GM23338 (cell line): ENCODE measurements around the gene DBT. TPM values are rescaled to one million over a fixed set of nuclear protein-coding genes. Genes with fewer than 3 reads are reported as not detected.

Source experiments
- ATAC-seq: fragments of 200-7000 bp; cut with Tn5 transposase; 3 replicates; pipeline ENCODE4 v1.9.1; 2020
- DNase-seq: peaks from one replicate; pipeline ENCODE4 v3.0.0-alpha.2; 2015; ENCODE audit warnings: low spot score
- H2AFZ ChIP-seq: fragments of 200-600 bp; sonication (generic); 2 replicates; pipeline ENCODE4 v1.8.0; 2016; ENCODE audit warnings: antibody characterized with exemption, mild to moderate bottlenecking, moderate library complexity
- H3F3A ChIP-seq: fragments of 200-600 bp; sonication (generic); replicated peaks from 2 replicates; pipeline ENCODE4 v1.8.0; 2017; ENCODE audit warnings: antibody characterized with exemption, mixed run types, low read depth
- H3K27ac ChIP-seq: fragments of 200-600 bp; sonication (generic); 2 replicates; pipeline ENCODE4 v1.6.1; 2016; ENCODE audit warnings: low read depth
- H3K27me3 ChIP-seq: fragments of 200-600 bp; sonication (generic); 2 replicates; pipeline ENCODE4 v1.8.0; 2016; ENCODE audit warnings: mild to moderate bottlenecking, mixed run types, moderate library complexity; ENCODE audit not compliant: insufficient read depth
- H3K36me3 ChIP-seq: fragments of 200-600 bp; sonication (generic); 2 replicates; pipeline ENCODE4 v1.8.0; 2016; ENCODE audit warnings: mild to moderate bottlenecking; ENCODE audit not compliant: insufficient read depth
- H3K4me1 ChIP-seq: fragments of 200-600 bp; sonication (generic); 2 replicates; pipeline ENCODE4 v1.8.0; 2016; ENCODE audit warnings: mild to moderate bottlenecking, moderate library complexity; ENCODE audit not compliant: insufficient read depth
- H3K4me2 ChIP-seq: fragments of 200-600 bp; sonication (generic); 2 replicates; pipeline ENCODE4 v1.7.1; 2017; ENCODE audit warnings: mixed run types
- H3K4me3 ChIP-seq: fragments of 200-600 bp; sonication (generic); 2 replicates; pipeline ENCODE4 v1.6.1; 2016; ENCODE audit warnings: mixed run types
- H3K79me2 ChIP-seq: fragments of 200-600 bp; sonication (generic); replicated peaks from 2 replicates; pipeline ENCODE4 v1.8.0; 2017; ENCODE audit warnings: mild to moderate bottlenecking; ENCODE audit not compliant: insufficient read depth
- H3K9me2 ChIP-seq: fragments of 200-600 bp; sonication (generic); 2 replicates; pipeline ENCODE4 v1.8.0; 2017; ENCODE audit not compliant: insufficient read depth
- H4K20me1 ChIP-seq: fragments of 200-600 bp; sonication (generic); replicated peaks from 2 replicates; pipeline ENCODE4 v1.8.0; 2017; ENCODE audit warnings: mild to moderate bottlenecking; ENCODE audit not compliant: insufficient read depth
- H3K27ac Mint-ChIP-seq: 2 replicates; pipeline ENCODE4 v1.8.0; 2020; ENCODE audit warnings: inconsistent platforms, mild to moderate bottlenecking, moderate library complexity, mixed read lengths
- H3K27me3 Mint-ChIP-seq: 3 replicates; pipeline ENCODE4 v1.8.0; 2022; ENCODE audit warnings: low read depth, mild to moderate bottlenecking, moderate library complexity, mixed read lengths, inconsistent platforms; ENCODE audit not compliant: insufficient read depth, poor library complexity
- H3K36me3 Mint-ChIP-seq: 3 replicates; pipeline ENCODE4 v1.8.0; 2021; ENCODE audit warnings: low read depth, mild to moderate bottlenecking, inconsistent platforms, moderate library complexity, mixed read lengths
- H3K4me1 Mint-ChIP-seq: 3 replicates; pipeline ENCODE4 v1.8.0; 2020; ENCODE audit warnings: mild to moderate bottlenecking, inconsistent platforms, mixed read lengths
- H3K4me3 Mint-ChIP-seq: 3 replicates; pipeline ENCODE4 v1.8.0; 2021; ENCODE audit warnings: moderate library complexity, mild to moderate bottlenecking, inconsistent platforms, mixed read lengths
- H3K9me3 Mint-ChIP-seq: 3 replicates; pipeline ENCODE4 v1.8.0; 2020; ENCODE audit warnings: moderate library complexity, mild to moderate bottlenecking, inconsistent platforms, mixed read lengths
- CREB1 ChIP-seq: fragments of 250-450 bp; sonication (Bioruptor Pico); IDR thresholded peaks from 2 replicates; pipeline ENCODE4 v1.5.0; 2020; ENCODE audit warnings: low read depth, mild to moderate bottlenecking, moderate library complexity
- JUNB ChIP-seq: IDR thresholded peaks from one replicate; pipeline ENCODE4 v1.6.1; 2016; ENCODE audit warnings: antibody characterized with exemption; ENCODE audit not compliant: unreplicated experiment
- STAT1 ChIP-seq: IDR thresholded peaks from one replicate; pipeline ENCODE4 v1.6.1; 2016; ENCODE audit warnings: antibody characterized with exemption; ENCODE audit not compliant: unreplicated experiment
- ZNF114 ChIP-seq: fragments of 250-450 bp; sonication (Bioruptor Pico); IDR thresholded peaks from 2 replicates; pipeline ENCODE4 v1.5.0; 2020; ENCODE audit warnings: mild to moderate bottlenecking, moderate library complexity
- polyA plus RNA-seq: library from polyadenylated mRNA; unstranded; fragments of >200 nt; fragmentation: Nextera tagmentation; extraction: Ambion mirVana; gene quantifications from 2 replicates; pipeline ENCODE4 v1.2.1, GENCODE V29; 2016
- total RNA-seq: library from RNA; depleted of rRNA; stranded (reverse); fragments of >200 nt; shearing (Covaris generic); gene quantifications from 2 replicates; pipeline ENCODE4 v1.2.3, GENCODE V29; 2014
- TF ChIP-seq, protein P1 (sequence below): IDR thresholded peaks from one replicate; pipeline ENCODE4 v1.6.1; 2018; ENCODE audit warnings: antibody characterized with exemption; ENCODE audit not compliant: unreplicated experiment
- TF ChIP-seq, protein P2 (sequence below): IDR thresholded peaks from 2 replicates; pipeline ENCODE4 v1.6.1; 2016; ENCODE audit warnings: antibody characterized with exemption
- TF ChIP-seq, protein P3 (sequence below), 2 experiments: fragments of 200-600 bp in 1 of 2; sonication (generic) in 1 of 2; conservative IDR thresholded peaks; 2 replicates each; pipeline versions ENCODE4 v1.5.1 to v1.6.1; 2016 to 2017; ENCODE audit warnings: antibody characterized with exemption in 2 of 2, low read depth in 2 of 2, mild to moderate bottlenecking in 2 of 2, moderate library complexity in 1 of 2

Gene DBT
- total and polyA plus RNA-seq, 2 experiments from 2014 or later = 8.1 to 14.7 TPM

DNA sequence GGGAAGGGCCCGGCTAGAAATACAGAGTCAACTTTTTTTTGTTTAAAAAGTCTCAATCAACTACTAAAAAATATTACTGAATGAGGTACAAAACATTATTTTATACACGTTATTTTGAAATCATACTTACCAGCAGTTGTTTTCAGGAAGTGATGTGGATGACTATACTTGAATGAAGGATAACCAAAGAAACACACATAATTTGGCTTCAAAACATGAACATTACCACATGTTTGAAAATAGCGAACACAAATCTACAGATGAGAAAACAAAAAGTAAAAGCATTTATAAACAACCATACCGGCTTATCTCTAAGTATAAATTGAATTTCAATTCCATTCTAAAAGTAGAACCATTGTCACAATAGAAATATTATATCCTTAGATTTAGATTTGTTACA lies 9.0 kb downstream of the DBT start (continued):
- TF ChIP-seq, protein P1, sequence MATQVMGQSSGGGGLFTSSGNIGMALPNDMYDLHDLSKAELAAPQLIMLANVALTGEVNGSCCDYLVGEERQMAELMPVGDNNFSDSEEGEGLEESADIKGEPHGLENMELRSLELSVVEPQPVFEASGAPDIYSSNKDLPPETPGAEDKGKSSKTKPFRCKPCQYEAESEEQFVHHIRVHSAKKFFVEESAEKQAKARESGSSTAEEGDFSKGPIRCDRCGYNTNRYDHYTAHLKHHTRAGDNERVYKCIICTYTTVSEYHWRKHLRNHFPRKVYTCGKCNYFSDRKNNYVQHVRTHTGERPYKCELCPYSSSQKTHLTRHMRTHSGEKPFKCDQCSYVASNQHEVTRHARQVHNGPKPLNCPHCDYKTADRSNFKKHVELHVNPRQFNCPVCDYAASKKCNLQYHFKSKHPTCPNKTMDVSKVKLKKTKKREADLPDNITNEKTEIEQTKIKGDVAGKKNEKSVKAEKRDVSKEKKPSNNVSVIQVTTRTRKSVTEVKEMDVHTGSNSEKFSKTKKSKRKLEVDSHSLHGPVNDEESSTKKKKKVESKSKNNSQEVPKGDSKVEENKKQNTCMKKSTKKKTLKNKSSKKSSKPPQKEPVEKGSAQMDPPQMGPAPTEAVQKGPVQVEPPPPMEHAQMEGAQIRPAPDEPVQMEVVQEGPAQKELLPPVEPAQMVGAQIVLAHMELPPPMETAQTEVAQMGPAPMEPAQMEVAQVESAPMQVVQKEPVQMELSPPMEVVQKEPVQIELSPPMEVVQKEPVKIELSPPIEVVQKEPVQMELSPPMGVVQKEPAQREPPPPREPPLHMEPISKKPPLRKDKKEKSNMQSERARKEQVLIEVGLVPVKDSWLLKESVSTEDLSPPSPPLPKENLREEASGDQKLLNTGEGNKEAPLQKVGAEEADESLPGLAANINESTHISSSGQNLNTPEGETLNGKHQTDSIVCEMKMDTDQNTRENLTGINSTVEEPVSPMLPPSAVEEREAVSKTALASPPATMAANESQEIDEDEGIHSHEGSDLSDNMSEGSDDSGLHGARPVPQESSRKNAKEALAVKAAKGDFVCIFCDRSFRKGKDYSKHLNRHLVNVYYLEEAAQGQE = no peak
- TF ChIP-seq ZNF114 = no peak
- TF ChIP-seq, protein P2, sequence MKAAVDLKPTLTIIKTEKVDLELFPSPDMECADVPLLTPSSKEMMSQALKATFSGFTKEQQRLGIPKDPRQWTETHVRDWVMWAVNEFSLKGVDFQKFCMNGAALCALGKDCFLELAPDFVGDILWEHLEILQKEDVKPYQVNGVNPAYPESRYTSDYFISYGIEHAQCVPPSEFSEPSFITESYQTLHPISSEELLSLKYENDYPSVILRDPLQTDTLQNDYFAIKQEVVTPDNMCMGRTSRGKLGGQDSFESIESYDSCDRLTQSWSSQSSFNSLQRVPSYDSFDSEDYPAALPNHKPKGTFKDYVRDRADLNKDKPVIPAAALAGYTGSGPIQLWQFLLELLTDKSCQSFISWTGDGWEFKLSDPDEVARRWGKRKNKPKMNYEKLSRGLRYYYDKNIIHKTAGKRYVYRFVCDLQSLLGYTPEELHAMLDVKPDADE = no peak
- TF ChIP-seq, protein P3, sequence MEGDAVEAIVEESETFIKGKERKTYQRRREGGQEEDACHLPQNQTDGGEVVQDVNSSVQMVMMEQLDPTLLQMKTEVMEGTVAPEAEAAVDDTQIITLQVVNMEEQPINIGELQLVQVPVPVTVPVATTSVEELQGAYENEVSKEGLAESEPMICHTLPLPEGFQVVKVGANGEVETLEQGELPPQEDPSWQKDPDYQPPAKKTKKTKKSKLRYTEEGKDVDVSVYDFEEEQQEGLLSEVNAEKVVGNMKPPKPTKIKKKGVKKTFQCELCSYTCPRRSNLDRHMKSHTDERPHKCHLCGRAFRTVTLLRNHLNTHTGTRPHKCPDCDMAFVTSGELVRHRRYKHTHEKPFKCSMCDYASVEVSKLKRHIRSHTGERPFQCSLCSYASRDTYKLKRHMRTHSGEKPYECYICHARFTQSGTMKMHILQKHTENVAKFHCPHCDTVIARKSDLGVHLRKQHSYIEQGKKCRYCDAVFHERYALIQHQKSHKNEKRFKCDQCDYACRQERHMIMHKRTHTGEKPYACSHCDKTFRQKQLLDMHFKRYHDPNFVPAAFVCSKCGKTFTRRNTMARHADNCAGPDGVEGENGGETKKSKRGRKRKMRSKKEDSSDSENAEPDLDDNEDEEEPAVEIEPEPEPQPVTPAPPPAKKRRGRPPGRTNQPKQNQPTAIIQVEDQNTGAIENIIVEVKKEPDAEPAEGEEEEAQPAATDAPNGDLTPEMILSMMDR (conservative IDR thresholded peaks at IDR 0.05; ENCODE audit: low read depth in 2 of 2) = no peak
- no peak for TF ChIP-seq CREB1 (CRISPR knock-in tag)
- TF ChIP-seq JUNB = no peak

DNA sequence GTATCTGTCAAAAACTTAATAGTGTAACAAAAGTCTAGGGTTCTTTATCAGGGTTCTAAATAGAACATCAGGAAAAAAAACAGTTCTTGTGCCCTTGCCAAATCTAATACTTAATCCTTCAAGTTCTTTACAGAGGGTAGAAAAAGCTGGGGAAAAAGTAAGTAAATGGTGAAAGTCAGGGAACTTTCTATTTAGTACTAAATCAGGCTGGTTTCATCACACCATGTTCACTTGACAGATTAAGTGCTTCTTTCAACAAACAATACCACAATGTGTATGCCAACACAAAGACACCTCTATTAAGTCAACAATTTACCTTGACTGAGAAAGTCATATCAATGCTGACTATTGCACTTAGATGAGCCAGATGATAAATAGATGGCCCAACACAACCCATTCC lies 9.7 kb downstream of the DBT start:
- H3F3A ChIP-seq = no peaks in the 10 kb centered on the region
- no peaks in the 10 kb centered on the region for H3K27me3 ChIP-seq
- H3K4me1 Mint-ChIP-seq = no peaks in the 10 kb centered on the region; the same call in 2 of the 3 replicates
- no peaks in the 10 kb centered on the region for H3K9me2 ChIP-seq
- H3K4me3 ChIP-seq = no peak overlapping the region
- H3K4me1 ChIP-seq = no peaks in the 10 kb centered on the region
- TF ChIP-seq CREB1 (CRISPR knock-in tag) = no peak
- H3K4me2 ChIP-seq = no peak overlapping the region
- no peak overlapping the region for H3K27ac Mint-ChIP-seq
- ATAC-seq (no peak), DNase-seq (no peak)
- no peaks in the 10 kb centered on the region for H3K27me3 Mint-ChIP-seq
- H3K27ac ChIP-seq = no peak overlapping the region
- peaks cover 37% of the 10 kb centered on the region for H3K79me2 ChIP-seq
- H3K9me3 Mint-ChIP-seq = no peaks in the 10 kb centered on the region
- H3K4me3 Mint-ChIP-seq = no peak overlapping the region
- no peaks in the 10 kb centered on the region; the same call in 1 of the 2 replicates for H3K36me3 ChIP-seq
- H3K36me3 Mint-ChIP-seq = peaks cover 26% of the 10 kb centered on the region
- 0 out of 2 replicates have a peak, but pooled peaks cover 3% of the 10 kb centered on the region for H4K20me1 ChIP-seq
- no peak overlapping the region for H2AFZ ChIP-seq

DNA sequence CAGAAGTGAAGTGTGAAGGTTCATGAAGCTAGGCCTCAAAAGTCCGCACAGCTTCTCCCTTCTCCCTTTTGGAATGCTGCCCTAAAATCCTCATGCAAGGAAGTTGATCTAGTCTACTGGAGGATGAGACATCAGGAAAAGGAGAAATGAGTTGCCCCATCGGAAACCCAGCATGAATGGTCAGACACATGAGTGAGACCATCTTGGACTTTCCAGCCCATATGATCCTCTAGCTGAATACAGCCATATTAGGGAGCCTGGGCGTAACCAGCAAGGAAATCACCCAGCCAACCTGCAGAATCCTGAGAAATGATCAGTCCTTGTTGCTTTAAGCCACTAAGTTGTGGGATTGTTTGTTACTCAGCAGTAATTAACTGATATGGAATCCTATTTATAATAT lies 12.5 kb downstream of the DBT start:
- peaks cover 52% of the 10 kb centered on the region for H3K36me3 Mint-ChIP-seq
- Histone ChIP-seq H3K27ac (no peak overlapping the region), H3K4me3 (no peak overlapping the region), H3K4me1 (no peaks in the 10 kb centered on the region), H4K20me1 (no peaks in the 10 kb centered on the region), H3F3A (no peaks in the 10 kb centered on the region), H3K4me2 (no peak overlapping the region), H3K9me2 (no peaks in the 10 kb centered on the region), H2AFZ (no peak overlapping the region), H3K79me2 (peaks cover 9% of the 10 kb centered on the region), H3K27me3 (no peaks in the 10 kb centered on the region), H3K36me3 (no peaks in the 10 kb centered on the region; the same call in 1 of the 2 replicates)
- DNase-seq = no peak
- peaks cover 7% of the 10 kb centered on the region; the same call in 2 of the 3 replicates for H3K4me1 Mint-ChIP-seq
- no peak overlapping the region for H3K4me3 Mint-ChIP-seq
- H3K27me3 Mint-ChIP-seq = no peaks in the 10 kb centered on the region
- TF ChIP-seq, protein P2 = no peak
- no peak for TF ChIP-seq STAT1
- no peak for TF ChIP-seq CREB1 (CRISPR knock-in tag)
- no peaks in the 10 kb centered on the region for H3K9me3 Mint-ChIP-seq
- no peak overlapping the region for H3K27ac Mint-ChIP-seq
- ATAC-seq = no peak
